Type B pancreatic cell (in vitro differentiated cells): ENCODE results near the gene MOGAT1. TPM values are rescaled to one million over a fixed set of nuclear protein-coding genes. Genes with fewer than 3 reads are reported as not detected.
"Not testable (repeated sequence)": the region's sequence is repeated elsewhere in the genome, so short reads cannot be mapped to it uniquely, and the experiment has no call there.

Source experiments
- DNase-seq: peaks from one replicate; pipeline ENCODE4 v3.0.0; 2021; ENCODE audit warnings: mixed read lengths; ENCODE audit not compliant: unreplicated experiment; ENCODE audit errors: extremely low spot score
- H3K27ac Mint-ChIP-seq: 2 replicates; pipeline ENCODE4 v1.8.0; 2021; ENCODE audit warnings: mild to moderate bottlenecking, mixed read lengths
- H3K27me3 Mint-ChIP-seq: 2 replicates; pipeline ENCODE4 v1.8.0; 2021; ENCODE audit warnings: mixed read lengths
- H3K36me3 Mint-ChIP-seq: 2 replicates; pipeline ENCODE4 v1.8.0; 2021; ENCODE audit warnings: mixed read lengths
- H3K4me1 Mint-ChIP-seq: one replicate; pipeline ENCODE4 v1.8.0; 2021; ENCODE audit warnings: mixed read lengths; ENCODE audit not compliant: unreplicated experiment
- H3K4me3 Mint-ChIP-seq: 2 replicates; pipeline ENCODE4 v1.8.0; 2021; ENCODE audit warnings: mild to moderate bottlenecking, mixed read lengths
- H3K9me3 Mint-ChIP-seq: 2 replicates; pipeline ENCODE4 v1.8.0; 2021; ENCODE audit warnings: mixed read lengths
- CTCF ChIP-seq: fragments of 200-600 bp; sonication (generic); conservative IDR thresholded peaks from 2 replicates; pipeline ENCODE4 v1.5.0; 2021; ENCODE audit warnings: antibody characterized with exemption, mild to moderate bottlenecking
- total RNA-seq: library from RNA; stranded (reverse); gene quantifications from 2 replicates; pipeline ENCODE4 v1.2.1, GENCODE V29; 2021; ENCODE audit warnings: low replicate concordance

The MOGAT1 gene
- total RNA-seq, 1 donor from 2014 or later = not detected

- H3K4me1 Mint-ChIP-seq = peaks cover 22% of the 10 kb centered on the region
Observed at GRCh38 chr2:222711315-222711940, 40.0 kb downstream of the MOGAT1 start.

GRCh38 chr2:222713002-222713401, 41.5 kb downstream of the MOGAT1 start:
- Mint-ChIP-seq H3K27ac (no peak overlapping the region), H3K27me3 (no peaks in the 10 kb centered on the region), H3K36me3 (no peaks in the 10 kb centered on the region), H3K4me1 (peaks cover 10% of the 10 kb centered on the region), H3K4me3 (no peak overlapping the region), H3K9me3 (no peaks in the 10 kb centered on the region)
- no peak for TF ChIP-seq CTCF
- DNase-seq = no peak

More at GRCh38 chr2:222711315-222711940, 40.0 kb downstream of the MOGAT1 start:
- DNase-seq = no peak
- no peak overlapping the region for H3K4me3 Mint-ChIP-seq
- no peaks in the 10 kb centered on the region for H3K36me3 Mint-ChIP-seq
- peaks cover 9% of the 10 kb centered on the region for H3K27me3 Mint-ChIP-seq
- H3K27ac Mint-ChIP-seq = no peak overlapping the region
- TF ChIP-seq CTCF = no peak
- no peaks in the 10 kb centered on the region for H3K9me3 Mint-ChIP-seq

- no peaks in the 10 kb centered on the region for H3K9me3 Mint-ChIP-seq
- peaks cover under 1% of the 10 kb centered on the region for H3K4me1 Mint-ChIP-seq
- H3K27ac Mint-ChIP-seq = no peak overlapping the region
- no peak overlapping the region for H3K4me3 Mint-ChIP-seq
- no peak for TF ChIP-seq CTCF
- H3K27me3 Mint-ChIP-seq = no peaks in the 10 kb centered on the region
- H3K36me3 Mint-ChIP-seq = no peaks in the 10 kb centered on the region
- no peak for DNase-seq
Observed at GRCh38 chr2:222714361-222715241, 43.1 kb downstream of the MOGAT1 start.

- Mint-ChIP-seq H3K4me1 (no peaks in the 10 kb centered on the region), H3K36me3 (no peaks in the 10 kb centered on the region), H3K27me3 (no peaks in the 10 kb centered on the region), H3K4me3 (no peak overlapping the region), H3K27ac (no peak overlapping the region), H3K9me3 (no peaks in the 10 kb centered on the region)
- DNase-seq = no peak
- no peak for TF ChIP-seq CTCF
Observed at GRCh38 chr2:222715742-222716141, 44.3 kb downstream of the MOGAT1 start.

GRCh38 chr2:222719787-222720186, 48.3 kb downstream of the MOGAT1 start:
- H3K27ac Mint-ChIP-seq, H3K27me3 Mint-ChIP-seq, DNase-seq, H3K4me3 Mint-ChIP-seq, H3K4me1 Mint-ChIP-seq, H3K36me3 Mint-ChIP-seq, H3K9me3 Mint-ChIP-seq: not testable (repeated sequence)

- DNase-seq, H3K4me1 Mint-ChIP-seq, H3K4me3 Mint-ChIP-seq, H3K27me3 Mint-ChIP-seq, H3K27ac Mint-ChIP-seq, H3K36me3 Mint-ChIP-seq, H3K9me3 Mint-ChIP-seq: not testable (repeated sequence)
Observed at GRCh38 chr2:222721597-222721996, 50.1 kb downstream of the MOGAT1 start.
